ENCODE results near the gene SETD3. TPM values are rescaled to one million over a fixed set of nuclear protein-coding genes. Genes with fewer than 3 reads are reported as not detected.
A peak's percentile ranks its signal among the peaks of the same experiment; 100 is the strongest.

The SETD3 gene
- total RNA-seq, 5 donors from 2014 or later (not counting 1 experiment from before 2014, with no cell fraction given) = 47.7 to 64.6 (median 52.4) TPM

DNA sequence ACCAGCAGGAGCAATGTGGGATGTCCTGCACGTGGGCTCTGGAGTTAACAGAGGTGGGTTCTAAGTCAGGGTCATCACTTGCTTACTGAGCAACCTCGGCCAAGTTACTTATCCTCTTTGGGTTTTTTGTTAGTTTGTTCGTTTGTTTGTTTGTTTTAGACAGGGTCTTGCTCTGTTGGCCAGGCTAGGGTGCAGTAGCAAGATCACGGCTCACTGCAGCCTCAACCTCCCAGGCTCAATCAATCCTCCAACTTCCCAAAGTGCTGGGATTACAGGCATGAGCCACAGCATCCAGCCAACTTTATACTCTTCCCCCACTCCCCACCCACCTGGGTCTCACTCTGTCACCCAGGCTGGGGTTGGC, 78.4 kb downstream of the SETD3 start:
- H3K27me3 Mint-ChIP-seq = no peaks in the 10 kb centered on the region
- no peaks in the 10 kb centered on the region for H3K4me1 ChIP-seq (ENCODE audit: control insufficient read depth in 1 of 2, extremely low read depth in 1 of 2, insufficient read depth in 2 of 2, low read length in 2 of 2)
- H3K9me3 ChIP-seq = no peaks in the 10 kb centered on the region
- H3K4me3 ChIP-seq (ENCODE audit: control insufficient read depth in 1 of 2, extremely low read depth in 1 of 2, low read length in 1 of 2) = no peak overlapping the region
- POLR2A ChIA-PET = interaction anchor here (0.6 to 1.0 kb wide), 2 partner anchors 123 to 746 kb away, joined by 3 to 4 read pairs; no protein-coding TSS in a partner anchor
- ATAC-seq (replicated peaks in 1 of 4) = no peak
- H3K27me3 ChIP-seq (replicated peaks in 1 of 2; ENCODE audit: control insufficient read depth in 2 of 2, extremely low read depth in 1 of 2, insufficient read depth in 2 of 2, low read length in 1 of 2) = no peaks in the 10 kb centered on the region
- peaks cover 64% of the 10 kb centered on the region for H3K36me3 Mint-ChIP-seq
- CTCF ChIA-PET = no interaction called here
- 100% methylated on average over 3 of the region's 4 CpGs for WGBS (ENCODE audit: insufficient coverage)
- no peak overlapping the region for H3K4me3 Mint-ChIP-seq
- peak overlapping the region; percentile 19 to 50 for H3K27ac Mint-ChIP-seq
- no peak overlapping the region for H3K27ac ChIP-seq (ENCODE audit: low read length)
- no peak for DNase-seq
- H3K9me3 Mint-ChIP-seq = no peaks in the 10 kb centered on the region
- H3K4me1 Mint-ChIP-seq = peaks cover 6 to 17% (median 16%) of the 10 kb centered on the region in 3 donors
- peaks cover 19 to 58% of the 10 kb centered on the region in 2 donors for H3K36me3 ChIP-seq (ENCODE audit: control insufficient read depth in 2 of 2, extremely low read depth in 1 of 2, insufficient read depth in 1 of 2, low read length in 1 of 2)

DNA sequence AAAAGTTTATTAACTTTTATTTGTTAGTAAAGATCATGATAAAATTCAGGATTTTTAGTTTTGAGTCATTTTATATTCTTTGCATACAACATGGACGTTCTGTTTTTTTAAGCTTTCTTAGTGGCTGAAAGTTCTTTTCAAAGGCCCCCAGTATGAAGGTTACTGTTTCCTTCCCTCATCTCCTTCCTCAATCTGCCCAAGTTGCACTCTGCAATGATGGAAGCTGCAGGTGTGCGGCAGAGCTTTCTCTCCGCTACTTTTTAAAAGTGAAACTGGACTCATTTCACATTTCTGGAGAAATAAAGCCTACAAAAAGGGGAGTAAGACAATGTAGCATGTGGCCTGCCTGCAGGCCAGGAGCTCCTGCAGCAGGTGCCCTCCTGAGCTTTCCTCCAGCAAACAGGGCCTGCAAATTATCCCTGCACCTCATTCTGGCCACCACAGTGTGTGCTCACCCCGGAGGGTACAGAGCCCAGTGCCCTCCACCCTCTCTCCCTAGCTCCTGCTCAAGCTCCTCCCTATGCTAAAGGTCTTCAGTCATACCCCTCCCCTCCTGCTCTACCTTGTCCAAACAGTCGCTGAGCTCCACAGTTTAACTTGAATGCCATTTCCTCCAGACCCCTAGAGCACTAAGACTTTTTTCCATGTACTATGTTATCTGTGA, 78.9 kb downstream of the SETD3 start:
- peaks cover 64% of the 10 kb centered on the region for H3K36me3 Mint-ChIP-seq
- no peak overlapping the region for H3K27ac ChIP-seq (ENCODE audit: low read length)
- ATAC-seq (replicated peaks in 1 of 4) = peak in 1 of 4 experiments; percentile 19
- no peaks in the 10 kb centered on the region for H3K27me3 ChIP-seq (replicated peaks in 1 of 2; ENCODE audit: control insufficient read depth in 2 of 2, extremely low read depth in 1 of 2, insufficient read depth in 2 of 2, low read length in 1 of 2)
- peak overlapping the region; percentile 50 to 77 for H3K27ac Mint-ChIP-seq
- no peaks in the 10 kb centered on the region for H3K9me3 Mint-ChIP-seq
- POLR2A ChIA-PET = no interaction called here
- H3K9me3 ChIP-seq = no peaks in the 10 kb centered on the region
- H3K4me3 Mint-ChIP-seq = no peak overlapping the region
- peaks cover 6 to 17% (median 16%) of the 10 kb centered on the region in 3 donors for H3K4me1 Mint-ChIP-seq
- no peak overlapping the region for H3K4me3 ChIP-seq (ENCODE audit: control insufficient read depth in 1 of 2, extremely low read depth in 1 of 2, low read length in 1 of 2)
- no peak for DNase-seq
- WGBS (ENCODE audit: insufficient coverage) = 53% methylated on average over 2 of the region's 5 CpGs
- no peaks in the 10 kb centered on the region for H3K4me1 ChIP-seq (ENCODE audit: control insufficient read depth in 1 of 2, extremely low read depth in 1 of 2, insufficient read depth in 2 of 2, low read length in 2 of 2)
- H3K27me3 Mint-ChIP-seq = no peaks in the 10 kb centered on the region
- CTCF ChIA-PET = no interaction called here
- H3K36me3 ChIP-seq (ENCODE audit: control insufficient read depth in 2 of 2, extremely low read depth in 1 of 2, insufficient read depth in 1 of 2, low read length in 1 of 2) = peaks cover 21 to 63% of the 10 kb centered on the region in 2 donors

DNA sequence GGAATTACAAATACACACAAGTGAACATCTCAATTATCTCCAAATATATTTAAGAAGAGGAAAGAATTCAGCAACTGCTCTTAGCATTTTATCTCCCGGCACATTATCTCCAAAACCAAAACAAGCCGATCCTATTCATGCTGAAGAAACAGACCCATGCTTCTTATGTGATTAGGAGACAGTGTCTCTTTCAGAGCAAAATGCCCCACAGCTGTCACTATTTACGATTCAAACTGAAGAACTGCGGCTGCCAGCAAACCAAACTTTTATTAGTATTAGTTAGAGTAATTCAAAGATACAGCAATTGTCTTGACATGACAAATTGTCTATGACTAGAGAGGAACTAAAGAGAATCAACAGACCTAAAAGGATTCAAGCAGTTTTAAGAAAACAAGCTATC, 79.4 kb downstream of the SETD3 start:
- Mint-ChIP-seq H3K9me3 (no peaks in the 10 kb centered on the region), H3K4me3 (no peak overlapping the region), H3K27ac (no peak overlapping the region), H3K27me3 (no peaks in the 10 kb centered on the region), H3K4me1 (peaks cover 10 to 21% (median 16%) of the 10 kb centered on the region in 3 donors), H3K36me3 (peaks cover 59% of the 10 kb centered on the region)
- no peaks in the 10 kb centered on the region for H3K4me1 ChIP-seq (ENCODE audit: control insufficient read depth in 1 of 2, extremely low read depth in 1 of 2, insufficient read depth in 2 of 2, low read length in 2 of 2)
- WGBS (ENCODE audit: insufficient coverage) = 100% methylated on average over 1 of the region's 4 CpGs
- no peak overlapping the region for H3K27ac ChIP-seq (ENCODE audit: low read length)
- no peaks in the 10 kb centered on the region for H3K9me3 ChIP-seq
- CTCF ChIA-PET = no interaction called here
- DNase-seq (no peak), ATAC-seq (replicated peaks in 1 of 4) (no peak)
- POLR2A ChIA-PET = no interaction called here
- peaks cover 20 to 60% of the 10 kb centered on the region in 2 donors for H3K36me3 ChIP-seq (ENCODE audit: control insufficient read depth in 2 of 2, extremely low read depth in 1 of 2, insufficient read depth in 1 of 2, low read length in 1 of 2)
- H3K27me3 ChIP-seq (replicated peaks in 1 of 2; ENCODE audit: control insufficient read depth in 2 of 2, extremely low read depth in 1 of 2, insufficient read depth in 2 of 2, low read length in 1 of 2) = no peaks in the 10 kb centered on the region
- H3K4me3 ChIP-seq (ENCODE audit: control insufficient read depth in 1 of 2, extremely low read depth in 1 of 2, low read length in 1 of 2) = no peak overlapping the region

- Histone ChIP-seq H3K27ac (ENCODE audit: low read length) (no peak overlapping the region), H3K4me1 (ENCODE audit: control insufficient read depth in 1 of 2, extremely low read depth in 1 of 2, insufficient read depth in 2 of 2, low read length in 2 of 2) (peaks cover 0 to 2% of the 10 kb centered on the region in 2 experiments), H3K27me3 (replicated peaks in 1 of 2; ENCODE audit: control insufficient read depth in 2 of 2, extremely low read depth in 1 of 2, insufficient read depth in 2 of 2, low read length in 1 of 2) (no peaks in the 10 kb centered on the region), H3K4me3 (ENCODE audit: control insufficient read depth in 1 of 2, extremely low read depth in 1 of 2, low read length in 1 of 2) (no peak overlapping the region), H3K36me3 (ENCODE audit: control insufficient read depth in 2 of 2, extremely low read depth in 1 of 2, insufficient read depth in 1 of 2, low read length in 1 of 2) (peaks cover 23 to 40% of the 10 kb centered on the region in 2 donors), H3K9me3 (no peaks in the 10 kb centered on the region)
- Mint-ChIP-seq H3K27ac (no peak overlapping the region), H3K4me3 (no peak overlapping the region), H3K4me1 (peaks cover 10 to 28% (median 18%) of the 10 kb centered on the region in 3 donors), H3K27me3 (no peaks in the 10 kb centered on the region), H3K36me3 (peaks cover 33% of the 10 kb centered on the region), H3K9me3 (no peaks in the 10 kb centered on the region)
- DNase-seq (no peak), ATAC-seq (replicated peaks in 1 of 4) (no peak)
- CTCF ChIA-PET = no interaction called here
- no CpG with 5 or more reads among the region's 2 CpGs for WGBS (ENCODE audit: insufficient coverage)
- POLR2A ChIA-PET = no interaction called here
Measured at GRCh38 chr14:99397698-99398097, 83.0 kb downstream of the SETD3 start.

- H3K4me3 Mint-ChIP-seq = no peak overlapping the region
- peak overlapping the region; percentile 10 to 16 for H3K27ac Mint-ChIP-seq
- Histone ChIP-seq H3K36me3 (ENCODE audit: control insufficient read depth in 2 of 2, extremely low read depth in 1 of 2, insufficient read depth in 1 of 2, low read length in 1 of 2) (peaks cover 15 to 40% of the 10 kb centered on the region in 2 donors), H3K27me3 (replicated peaks in 1 of 2; ENCODE audit: control insufficient read depth in 2 of 2, extremely low read depth in 1 of 2, insufficient read depth in 2 of 2, low read length in 1 of 2) (no peaks in the 10 kb centered on the region), H3K4me3 (ENCODE audit: control insufficient read depth in 1 of 2, extremely low read depth in 1 of 2, low read length in 1 of 2) (no peak overlapping the region), H3K9me3 (no peaks in the 10 kb centered on the region), H3K27ac (ENCODE audit: low read length) (no peak overlapping the region), H3K4me1 (ENCODE audit: control insufficient read depth in 1 of 2, extremely low read depth in 1 of 2, insufficient read depth in 2 of 2, low read length in 2 of 2) (peaks cover 0 to 2% of the 10 kb centered on the region in 2 experiments)
- peak in 15 of 35 experiments; percentile 4 to 54 (median 16) for DNase-seq
- no peaks in the 10 kb centered on the region for H3K27me3 Mint-ChIP-seq
- POLR2A ChIA-PET = interaction anchor here (0.5 to 0.7 kb wide), 2 partner anchors 18 to 80 kb away, joined by 4 read pairs; no protein-coding TSS in a partner anchor
- H3K9me3 Mint-ChIP-seq = no peaks in the 10 kb centered on the region
- peak; percentile 56 to 92 (median 75) for ATAC-seq (replicated peaks in 1 of 4)
- peaks cover 18% of the 10 kb centered on the region for H3K36me3 Mint-ChIP-seq
- CTCF ChIA-PET = interaction anchor here in 1 of 2 donors (1.2 to 1.5 kb wide), 3 partner anchors 8 to 76 kb away, joined by 3 to 7 read pairs (median 5); no protein-coding TSS in a partner anchor
- WGBS (ENCODE audit: insufficient coverage) = 69% methylated on average over 2 of the region's 10 CpGs
- peaks cover 0 to 17% (median 12%) of the 10 kb centered on the region in 3 donors for H3K4me1 Mint-ChIP-seq
Measured at GRCh38 chr14:99395909-99396530, 84.6 kb downstream of the SETD3 start.

DNA sequence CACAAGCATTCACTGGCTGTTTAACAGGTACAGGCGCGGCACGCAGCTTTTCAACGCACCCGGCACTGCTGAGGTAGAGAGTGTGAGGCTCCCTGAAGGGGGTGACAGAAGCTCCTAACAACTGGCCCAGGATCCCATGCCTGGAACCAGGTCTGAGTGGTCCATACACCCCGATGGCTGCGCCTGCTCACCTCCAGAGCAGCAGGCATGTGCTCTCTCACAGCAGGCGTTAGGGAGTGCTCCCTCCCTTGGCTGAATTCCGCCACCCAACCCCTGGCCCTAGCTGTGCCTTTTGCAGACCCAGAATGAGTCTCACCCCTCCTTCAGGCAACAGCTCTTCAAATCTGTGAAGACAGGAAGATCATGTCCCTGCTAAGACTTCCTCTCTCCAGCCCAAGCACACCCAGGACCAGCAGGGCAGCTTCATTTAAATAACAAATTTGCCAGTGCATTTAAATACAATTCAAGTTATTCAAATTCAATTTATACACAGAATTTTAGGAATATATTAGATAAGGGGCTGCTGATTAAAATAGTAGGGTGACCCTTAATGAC, 86.0 kb downstream of the SETD3 start:
- ATAC-seq (replicated peaks in 1 of 4) (no peak), DNase-seq (no peak)
- Histone ChIP-seq H3K9me3 (no peaks in the 10 kb centered on the region), H3K4me3 (ENCODE audit: control insufficient read depth in 1 of 2, extremely low read depth in 1 of 2, low read length in 1 of 2) (no peak overlapping the region), H3K4me1 (ENCODE audit: control insufficient read depth in 1 of 2, extremely low read depth in 1 of 2, insufficient read depth in 2 of 2, low read length in 2 of 2) (peaks cover 0 to 2% of the 10 kb centered on the region in 2 experiments), H3K36me3 (ENCODE audit: control insufficient read depth in 2 of 2, extremely low read depth in 1 of 2, insufficient read depth in 1 of 2, low read length in 1 of 2) (peaks cover 11 to 30% of the 10 kb centered on the region in 2 donors), H3K27me3 (replicated peaks in 1 of 2; ENCODE audit: control insufficient read depth in 2 of 2, extremely low read depth in 1 of 2, insufficient read depth in 2 of 2, low read length in 1 of 2) (no peaks in the 10 kb centered on the region), H3K27ac (ENCODE audit: low read length) (no peak overlapping the region)
- CTCF ChIA-PET = interaction anchor here in 1 of 2 donors (0.6 kb wide), 1 partner anchor 17 kb away, joined by 3 read pairs; no protein-coding TSS in a partner anchor
- H3K9me3 Mint-ChIP-seq = no peaks in the 10 kb centered on the region
- peaks cover 10% of the 10 kb centered on the region for H3K36me3 Mint-ChIP-seq
- no peak overlapping the region for H3K4me3 Mint-ChIP-seq
- WGBS (ENCODE audit: insufficient coverage) = 100% methylated on average over 9 of the region's 9 CpGs
- H3K27me3 Mint-ChIP-seq = no peaks in the 10 kb centered on the region
- H3K4me1 Mint-ChIP-seq = peaks cover 0 to 20% (median 12%) of the 10 kb centered on the region in 3 donors
- H3K27ac Mint-ChIP-seq = no peak overlapping the region
- POLR2A ChIA-PET = no interaction called here
